ENCODE data around the gene FRMPD2.
"Not testable (repeated sequence)": the region's sequence is repeated elsewhere in the genome, so short reads cannot be mapped to it uniquely, and the experiment has no call there.

GRCh38 chr10:48154211-48155140, 120.0 kb downstream of the FRMPD2 start:
- TF ChIP-seq CTCF (IDR thresholded peaks at IDR 0.05); POLR2A (IDR thresholded peaks at IDR 0.05; ENCODE audit: low read depth); EP300 (IDR thresholded peaks at IDR 0.05); POLR2AphosphoS5 (IDR thresholded peaks at IDR 0.05): not testable (repeated sequence)
